Activated T-cell treated with anti-CD3 and anti-CD28 coated beads, Interleukin-2, amount 50 U/mL, for 1 hour (primary cell): ENCODE measurements around the gene ZKSCAN7.
"Not testable (repeated sequence)": the region's sequence is repeated elsewhere in the genome, so short reads cannot be mapped to it uniquely, and the experiment has no call there.

Source experiments
- DNase-seq: peaks from one replicate; pipeline ENCODE4 v3.0.0-alpha.2; 2020

Gene ZKSCAN7

GRCh38 chr3:44577354-44577952 is 22.5 kb downstream of the ZKSCAN7 start:
- DNase-seq = not testable (repeated sequence)

GRCh38 chr3:44578316-44578715 is 23.3 kb downstream of the ZKSCAN7 start:
- not testable (repeated sequence) for DNase-seq

- DNase-seq = not testable (repeated sequence)
Measured at GRCh38 chr3:44578924-44579515, 24.0 kb downstream of the ZKSCAN7 start.

- not testable (repeated sequence) for DNase-seq
Measured at GRCh38 chr3:44579749-44580148, 24.8 kb downstream of the ZKSCAN7 start.

GRCh38 chr3:44580971-44581370 is 26.0 kb downstream of the ZKSCAN7 start:
- not testable (repeated sequence) for DNase-seq

GRCh38 chr3:44584646-44585501 is 29.9 kb downstream of the ZKSCAN7 start, which contains the start of gene ZNF660:
Gene ZNF660 (plus strand): TSS chr3:44584964. CDS start chr3:44594194, 9,230 bp downstream.
- no peak for DNase-seq

GRCh38 chr3:44596621-44597020 is 41.6 kb downstream of the ZKSCAN7 start:
- no peak for DNase-seq

- no peak for DNase-seq
Measured at GRCh38 chr3:44601749-44602148, 46.8 kb downstream of the ZKSCAN7 start.

- no peak for DNase-seq
Measured at GRCh38 chr3:44612678-44613077, 57.7 kb downstream of the ZKSCAN7 start.
